ENCODE results near the gene POLR1F.
"Not testable (repeated sequence)": the region's sequence is repeated elsewhere in the genome, so short reads cannot be mapped to it uniquely, and the experiment has no call there.

POLR1F gene, protein sequence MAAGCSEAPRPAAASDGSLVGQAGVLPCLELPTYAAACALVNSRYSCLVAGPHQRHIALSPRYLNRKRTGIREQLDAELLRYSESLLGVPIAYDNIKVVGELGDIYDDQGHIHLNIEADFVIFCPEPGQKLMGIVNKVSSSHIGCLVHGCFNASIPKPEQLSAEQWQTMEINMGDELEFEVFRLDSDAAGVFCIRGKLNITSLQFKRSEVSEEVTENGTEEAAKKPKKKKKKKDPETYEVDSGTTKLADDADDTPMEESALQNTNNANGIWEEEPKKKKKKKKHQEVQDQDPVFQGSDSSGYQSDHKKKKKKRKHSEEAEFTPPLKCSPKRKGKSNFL

DNA sequence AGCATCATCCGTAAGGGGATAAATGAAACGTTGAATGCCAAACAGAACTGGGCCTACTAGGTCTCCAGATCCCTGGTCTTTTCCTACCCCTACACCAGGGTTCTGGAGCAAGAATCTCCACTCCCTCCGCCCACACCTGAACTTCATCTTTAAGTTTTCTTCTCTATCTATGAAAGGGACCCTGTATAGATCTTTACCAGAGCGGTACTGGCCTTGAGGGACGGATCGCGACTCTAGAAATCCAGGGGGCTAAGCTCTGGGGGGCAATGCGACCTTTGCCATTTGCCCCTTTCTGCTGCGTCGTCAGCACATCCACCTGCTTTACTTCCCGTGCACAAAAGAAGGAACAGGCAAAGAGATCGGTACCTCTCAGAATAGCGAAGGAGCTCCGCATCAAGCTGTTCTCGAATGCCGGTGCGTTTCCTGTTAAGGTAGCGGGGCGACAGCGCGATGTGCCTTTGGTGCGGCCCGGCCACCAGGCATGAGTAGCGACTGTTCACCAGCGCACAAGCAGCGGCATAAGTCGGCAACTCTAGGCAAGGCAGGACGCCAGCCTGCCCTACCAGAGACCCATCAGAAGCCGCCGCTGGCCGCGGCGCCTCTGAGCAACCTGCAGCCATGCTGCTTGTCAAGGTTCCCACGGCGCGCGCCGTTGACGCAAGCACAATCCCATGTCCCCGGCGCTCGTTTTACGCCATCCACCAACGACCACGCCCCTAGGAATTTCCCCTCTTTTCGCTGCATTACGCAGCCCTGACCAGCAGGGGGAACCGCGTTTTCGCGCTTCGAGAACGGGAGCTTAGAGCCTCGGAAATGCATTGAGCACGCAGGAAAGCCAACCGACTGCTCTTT lies at the start of gene POLR1F:
TSS of gene POLR1F (minus strand) at position 641 of the 852 bp plus-strand sequence. CDS start at position 620, 21 bp downstream.
- DNase-seq (ENCODE audit: low spot score), result peak; percentile 97

GRCh38 chr7:19754521-19755116 lies 45.8 kb upstream of the POLR1F start:
- DNase-seq (ENCODE audit: low spot score), result no peak

DNA sequence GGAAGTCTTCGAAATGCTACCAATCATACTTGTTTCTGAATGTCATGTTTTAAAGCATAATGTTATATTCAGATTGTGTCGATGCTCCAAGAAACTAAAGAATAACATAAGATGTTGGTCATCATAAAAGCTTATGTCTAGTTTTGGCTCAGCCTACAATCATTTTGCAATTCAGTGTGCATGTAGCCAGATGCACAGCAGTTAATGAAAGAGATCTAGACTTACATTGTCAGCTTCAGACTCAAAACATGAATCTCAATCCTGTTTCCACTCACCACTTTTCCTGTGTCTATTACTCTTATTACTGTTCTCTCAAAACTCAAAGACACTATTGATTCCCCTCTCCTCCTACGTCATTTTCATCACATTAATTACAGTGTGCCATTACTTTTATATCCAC lies 43.2 kb upstream of the POLR1F start:
- DNase-seq (ENCODE audit: low spot score), result no peak

DNA sequence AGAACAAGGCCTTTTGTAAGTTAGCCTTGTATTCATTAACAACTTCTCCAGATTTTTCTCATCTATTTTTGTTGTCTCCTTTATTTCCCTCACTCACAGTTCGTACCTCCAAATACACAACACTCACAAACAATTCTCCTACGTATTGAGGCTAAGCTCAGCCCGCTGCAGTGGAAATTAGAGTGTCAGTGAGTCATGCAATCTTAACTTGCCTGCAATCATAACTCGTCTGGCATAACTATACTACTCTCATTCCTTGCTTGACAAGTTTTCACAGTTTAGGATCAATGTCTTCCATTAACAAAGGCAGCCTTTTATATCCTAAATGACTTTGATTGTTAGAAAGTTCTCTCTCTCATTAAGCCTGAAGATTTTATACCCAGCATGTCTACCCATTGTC lies 40.8 kb upstream of the POLR1F start:
- no peak for DNase-seq (ENCODE audit: low spot score)

DNA sequence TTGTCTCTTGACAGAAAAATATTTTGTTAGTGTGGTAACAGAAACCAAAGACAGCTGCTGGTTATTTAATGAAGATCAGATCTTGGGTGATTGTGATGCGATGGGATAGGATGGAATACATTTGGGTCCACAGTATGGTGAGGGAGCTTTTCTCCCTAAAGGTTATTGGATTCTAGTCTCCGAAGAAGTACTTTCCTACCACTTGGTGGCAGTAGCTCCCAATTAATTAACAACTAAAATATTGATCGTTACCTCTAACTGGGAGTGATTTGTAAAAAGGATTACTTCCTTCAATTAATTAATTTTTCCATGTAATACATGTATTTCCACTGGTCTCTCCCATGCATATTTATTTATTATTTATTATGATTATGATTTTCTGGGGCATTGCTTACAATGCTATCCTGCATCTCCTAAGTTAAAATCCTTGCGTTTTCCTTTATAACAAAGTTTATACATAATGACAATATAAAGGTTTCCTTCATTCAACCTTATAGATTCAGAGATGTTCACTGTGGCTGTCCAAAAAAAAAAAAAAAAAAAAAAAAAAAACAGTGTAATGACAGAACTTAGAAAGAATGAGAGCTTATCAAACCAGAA lies 39.0 kb upstream of the POLR1F start:
- peak; percentile 54 for DNase-seq (ENCODE audit: low spot score)

GRCh38 chr7:19744075-19744474 lies 35.2 kb upstream of the POLR1F start:
- DNase-seq (ENCODE audit: low spot score), result no peak

- DNase-seq (ENCODE audit: low spot score), result no peak
Observed at GRCh38 chr7:19728716-19729115, 19.9 kb upstream of the POLR1F start.

GRCh38 chr7:19725770-19726169 lies 16.9 kb upstream of the POLR1F start:
- no peak for DNase-seq (ENCODE audit: low spot score)

DNA sequence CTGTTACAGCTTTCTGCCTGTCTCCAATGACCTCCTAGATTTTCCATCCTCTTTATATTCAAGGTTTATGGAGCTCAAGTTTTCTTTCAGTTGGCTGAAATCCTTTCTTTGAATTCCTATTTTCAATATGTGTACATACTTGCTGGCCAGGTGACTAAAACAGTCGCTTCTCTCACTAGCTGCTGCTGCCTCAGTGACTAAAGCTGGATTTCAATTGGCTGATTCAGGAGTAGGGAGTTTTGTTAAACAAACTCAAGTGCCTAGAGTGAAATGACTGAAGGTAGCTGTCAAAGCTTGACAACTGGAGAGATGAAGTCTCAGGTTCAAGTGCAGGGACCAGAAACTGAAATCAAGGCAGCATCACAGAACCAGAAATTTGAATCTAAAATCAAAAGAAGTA lies 6.7 kb upstream of the POLR1F start:
- DNase-seq (ENCODE audit: low spot score), result no peak

GRCh38 chr7:19713676-19714075 lies 4.8 kb upstream of the POLR1F start:
- DNase-seq (ENCODE audit: low spot score), result peak; percentile 37

GRCh38 chr7:19709249-19709578 lies 377 bp upstream of the POLR1F start:
- DNase-seq (ENCODE audit: low spot score), result no peak

DNA sequence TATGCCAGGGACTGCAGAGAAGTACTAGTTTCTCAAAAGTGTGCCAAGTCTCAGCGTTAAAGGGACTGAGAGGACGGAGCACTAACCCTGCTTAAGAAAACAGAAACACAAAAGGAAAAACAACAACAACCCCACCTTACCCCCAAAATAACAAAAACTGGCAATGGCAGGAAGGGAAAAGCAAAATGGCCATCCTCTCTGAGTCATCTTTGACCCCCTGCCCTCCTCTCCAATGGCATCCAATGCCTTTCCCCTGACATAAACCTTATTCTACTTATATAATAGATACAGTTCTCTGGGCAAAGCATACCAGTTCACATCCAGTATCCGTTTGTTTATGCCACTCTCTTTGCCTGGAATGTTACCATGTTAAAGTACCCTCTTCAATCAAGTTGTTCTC lies 1.6 kb downstream of the POLR1F start:
- DNase-seq (ENCODE audit: low spot score), result no peak

- DNase-seq (ENCODE audit: low spot score), result no peak
Observed at GRCh38 chr7:19705663-19706062, 3.2 kb downstream of the POLR1F start.

DNA sequence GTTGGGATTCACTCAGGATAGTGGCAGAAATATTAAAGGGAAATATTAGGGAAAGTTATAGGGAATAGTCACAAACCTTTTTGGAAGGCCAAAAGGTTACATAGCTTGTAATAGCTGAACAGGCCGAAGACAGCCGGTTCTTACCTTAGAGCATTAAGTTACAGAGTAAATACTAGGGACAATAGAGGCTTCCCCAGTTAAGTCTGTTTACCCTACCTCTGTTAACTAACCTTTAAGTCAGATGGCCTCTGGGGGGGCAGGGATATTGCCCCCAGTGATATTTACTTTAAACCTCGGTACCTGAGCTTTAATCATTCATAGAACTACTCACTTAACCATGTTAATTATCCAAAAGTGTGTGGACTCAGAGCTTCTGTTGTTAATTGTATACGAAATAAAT lies 7.4 kb downstream of the POLR1F start:
- DNase-seq (ENCODE audit: low spot score), result no peak

GRCh38 chr7:19700936-19701335 lies 7.9 kb downstream of the POLR1F start:
- no peak for DNase-seq (ENCODE audit: low spot score)

GRCh38 chr7:19698331-19698730 lies 10.5 kb downstream of the POLR1F start:
- DNase-seq (ENCODE audit: low spot score), result no peak

DNA sequence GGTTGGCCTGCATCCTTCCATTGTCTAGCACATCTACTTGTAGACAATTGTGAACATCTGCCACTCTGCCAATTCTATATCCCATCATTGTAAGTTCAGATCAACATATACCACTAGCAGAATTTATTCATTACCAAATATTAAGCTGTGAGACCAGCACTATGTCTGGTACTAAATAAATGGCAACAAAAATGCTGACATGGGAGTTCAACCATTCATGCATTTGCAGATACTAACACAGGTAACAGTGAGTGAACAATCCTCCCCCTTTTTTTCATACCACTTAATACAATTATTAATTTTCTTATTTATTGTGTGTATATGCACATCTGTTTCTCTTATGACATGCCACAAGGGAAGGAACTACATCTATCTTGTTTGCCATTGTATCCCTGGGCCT lies 11.9 kb downstream of the POLR1F start:
- DNase-seq (ENCODE audit: low spot score), result no peak

- no peak for DNase-seq (ENCODE audit: low spot score)
Observed at GRCh38 chr7:19692111-19692828, 16.6 kb downstream of the POLR1F start.

GRCh38 chr7:19690736-19691135 lies 18.1 kb downstream of the POLR1F start:
- DNase-seq (ENCODE audit: low spot score), result no peak

DNA sequence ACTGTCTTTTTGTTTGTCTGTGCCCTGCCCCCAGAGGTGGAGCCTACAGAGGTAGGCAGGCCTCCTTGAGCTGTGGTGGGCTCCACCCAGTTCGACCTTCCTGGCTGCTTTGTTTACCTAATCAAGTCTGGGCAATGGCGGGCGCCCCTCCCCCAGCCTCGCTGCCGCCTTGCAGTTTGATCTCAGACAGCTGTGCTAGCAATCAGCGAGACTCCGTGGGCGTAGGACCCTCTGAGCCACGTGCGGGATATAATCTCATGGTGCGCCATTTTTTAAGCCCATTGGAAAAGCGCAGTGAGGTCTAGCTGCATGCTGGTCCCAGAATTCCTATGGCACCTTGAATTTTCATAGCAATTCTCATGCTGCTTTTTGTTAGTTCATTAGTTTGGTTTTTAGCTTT lies 19.7 kb downstream of the POLR1F start:
- DNase-seq (ENCODE audit: low spot score), result not testable (repeated sequence)

DNA sequence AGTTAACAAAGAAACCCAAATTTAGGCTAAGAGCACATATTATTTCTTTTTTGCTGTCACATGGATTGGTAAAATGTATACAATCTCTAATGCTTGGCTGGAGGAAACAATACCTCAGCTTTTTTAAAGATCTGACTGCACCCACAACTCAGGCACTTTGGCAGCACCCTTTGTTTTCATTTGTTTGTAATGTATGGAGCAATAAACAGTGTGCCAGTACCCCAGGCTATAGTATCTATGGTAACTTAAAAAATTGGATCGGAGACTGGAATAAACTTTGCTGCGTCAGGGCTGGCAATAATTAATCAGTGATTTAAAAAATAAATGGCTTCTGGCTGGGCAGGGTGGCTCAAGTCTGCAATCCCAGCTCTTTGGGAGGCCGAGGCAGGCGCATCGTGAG lies 27.2 kb downstream of the POLR1F start:
- DNase-seq (ENCODE audit: low spot score), result no peak

DNA sequence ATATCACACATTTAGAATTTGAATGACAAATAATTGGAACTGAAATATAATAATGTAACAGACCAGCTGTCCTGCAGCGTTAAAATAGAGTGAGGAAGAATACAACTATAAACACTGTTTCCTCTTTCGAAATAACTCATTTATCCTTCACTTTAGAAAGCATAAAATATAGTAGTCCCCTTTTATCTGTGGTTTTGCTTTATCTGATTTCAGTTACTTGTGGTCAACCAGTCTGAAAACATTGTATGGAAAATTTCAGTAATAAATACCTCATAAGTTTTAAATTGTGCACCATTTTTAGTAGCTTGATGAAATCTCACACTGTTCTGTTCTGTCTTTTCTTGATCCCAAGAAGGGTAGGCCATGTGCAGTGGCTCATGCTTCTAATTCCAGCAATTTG lies 31.7 kb downstream of the POLR1F start:
- no peak for DNase-seq (ENCODE audit: low spot score)
